Neural cell (in vitro differentiated cells): ENCODE results near the gene BMPR2.

ENCODE experiments used
- CTCF ChIP-seq: fragments of 450-650 bp; IDR thresholded peaks from 2 replicates; pipeline ENCODE4 v1.5.1; 2014; ENCODE audit warnings: antibody characterized with exemption, mild to moderate bottlenecking, moderate library complexity; ENCODE audit not compliant: poor library complexity, severe bottlenecking
- EP300 ChIP-seq: fragments of 450-650 bp; conservative IDR thresholded peaks from 2 replicates; pipeline ENCODE4 v1.6.1; 2014; ENCODE audit warnings: antibody characterized with exemption, mild to moderate bottlenecking, moderate library complexity; ENCODE audit not compliant: poor library complexity, severe bottlenecking
- EZH2 ChIP-seq: fragments of 200-600, 300-800 bp; shearing (Covaris generic), sonication (generic); IDR thresholded peaks from 2 replicates; pipeline ENCODE4 v1.6.1; 2014; ENCODE audit warnings: antibody characterized with exemption, low read length, borderline replicate concordance, mild to moderate bottlenecking; ENCODE audit not compliant: insufficient read depth, poor library complexity, severe bottlenecking
- POLR2AphosphoS5 ChIP-seq: IDR thresholded peaks from 2 replicates; pipeline ENCODE4 v1.6.1; 2012
- SMC3 ChIP-seq: fragments of 450-650 bp; conservative IDR thresholded peaks from 2 replicates; pipeline ENCODE4 v1.6.1; 2014; ENCODE audit warnings: antibody characterized with exemption, mild to moderate bottlenecking, moderate library complexity; ENCODE audit not compliant: poor library complexity

DNA sequence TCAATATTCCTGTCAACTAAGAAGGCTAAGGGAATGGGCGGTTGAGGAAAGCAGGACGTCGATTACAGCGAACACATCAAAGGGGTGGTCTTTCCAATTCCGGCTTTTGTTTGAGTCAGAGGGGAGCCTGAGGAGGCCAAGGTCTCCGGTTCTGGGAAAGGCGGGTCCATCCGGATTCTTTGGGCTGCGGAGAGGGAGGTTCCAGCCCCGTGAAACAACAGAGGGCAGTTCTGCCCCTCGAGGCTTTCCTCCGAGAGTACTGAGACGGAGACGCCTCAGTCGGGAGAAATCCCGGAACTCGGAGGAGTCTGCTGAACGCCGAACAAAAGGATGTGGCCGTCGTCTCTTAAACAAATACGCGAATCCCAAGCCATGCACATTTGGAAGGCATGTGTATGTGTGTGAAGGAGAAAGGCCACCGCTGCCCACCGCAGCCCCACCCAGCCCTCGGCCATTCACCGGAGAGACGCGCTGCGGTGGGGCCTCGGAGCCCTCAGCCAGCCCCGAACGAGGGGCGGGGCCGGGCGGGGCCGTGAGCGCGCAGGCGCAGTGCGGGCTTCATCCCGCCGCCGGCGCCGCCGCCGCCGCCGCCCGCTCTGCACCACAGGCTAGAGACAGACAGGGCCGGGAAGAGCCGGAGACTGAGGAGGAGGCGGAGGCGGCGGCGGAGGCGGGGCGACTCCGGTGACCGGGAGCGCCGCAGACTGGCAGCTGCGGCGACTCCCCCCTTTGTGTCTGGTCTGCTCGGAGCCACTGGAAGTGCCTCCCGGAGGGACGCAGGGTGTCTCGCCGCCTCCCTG is at the start of gene BMPR2:
- TF ChIP-seq CTCF (no peak), EZH2 (no peak), EP300 (peak; percentile 54), SMC3 (no peak), POLR2AphosphoS5 (peak; percentile 98)
